ENCODE results near the gene LIMCH1.

GRCh38 chr4:41524425-41524824, 13.5 kb upstream of the LIMCH1 start:
- no peak for TF ChIP-seq EZH2 (IDR thresholded peaks at IDR 0.05; ENCODE audit: borderline replicate concordance)
- TF ChIP-seq CTCF (IDR thresholded peaks at IDR 0.05; ENCODE audit: poor library complexity): no peak

Measured in hepatocyte (in vitro differentiated cells).